ENCODE data around the gene CDH23. TPM values are rescaled to one million over a fixed set of nuclear protein-coding genes. Genes with fewer than 3 reads are reported as not detected.

CDH23 gene
- polyA plus RNA-seq, 1 donor (not counting 4 experiments of a cell fraction or from before 2014, with no cell fraction given) = 0.01 TPM

GRCh38 chr10:71658467-71658745, 261.7 kb downstream of the CDH23 start:
- dilution Hi-C loops (cut with MboI; ENCODE audit: extremely low pct_ligation_motif_present, low sequenced_read_pairs) = no loop called here

GRCh38 chr10:71659111-71659634, 262.5 kb downstream of the CDH23 start:
- Histone ChIP-seq H3K9me1 (ENCODE audit: control insufficient read depth, extremely low read depth, insufficient read depth, low read length) (no peaks in the 10 kb centered on the region), H3K9me3 (ENCODE audit: control insufficient read depth, low read depth, low read length) (no peaks in the 10 kb centered on the region), H2AFZ (ENCODE audit: control insufficient read depth, low read length) (no peak overlapping the region), H3K4me3 (ENCODE audit: control insufficient read depth in 2 of 3, extremely low read depth in 1 of 3, insufficient read depth in 2 of 3, low read depth in 1 of 3, low read length in 3 of 3) (no peak overlapping the region), H3K36me3 (ENCODE audit: control insufficient read depth in 2 of 2, extremely low read depth in 1 of 2, insufficient read depth in 2 of 2, low read length in 2 of 2) (no peaks in the 10 kb centered on the region), H3K27me3 (ENCODE audit: control insufficient read depth, extremely low read depth, insufficient read depth, low read length) (no peaks in the 10 kb centered on the region), H3K4me1 (ENCODE audit: control insufficient read depth, extremely low read depth, insufficient read depth, low read length) (no peaks in the 10 kb centered on the region), H3K4me2 (ENCODE audit: control insufficient read depth, extremely low read depth, insufficient read depth, low read depth, low read length) (no peak overlapping the region), H3K27ac (ENCODE audit: control insufficient read depth, insufficient read depth, low read length) (no peak overlapping the region), H3K79me2 (ENCODE audit: control insufficient read depth, insufficient read depth, low read length) (no peaks in the 10 kb centered on the region), H4K20me1 (ENCODE audit: control insufficient read depth, extremely low read depth, insufficient read depth, low read length) (no peaks in the 10 kb centered on the region), H3K9ac (ENCODE audit: control insufficient read depth, extremely low read depth, insufficient read depth, low read length) (no peak overlapping the region)
- no peak for FAIRE-seq
- dilution Hi-C loops (cut with MboI; ENCODE audit: extremely low pct_ligation_motif_present, low sequenced_read_pairs) = no loop called here
- no peak for TF ChIP-seq EZH2 (IDR thresholded peaks at IDR 0.05; ENCODE audit: low read length)
- no peak for TF ChIP-seq CTCF (optimal IDR thresholded peaks at IDR 0.05 in 1 of 3, IDR thresholded peaks at IDR 0.05 in 1 of 3, conservative IDR thresholded peaks at IDR 0.05 in 1 of 3; ENCODE audit: extremely low read depth in 1 of 3, insufficient read depth in 2 of 3, low read length in 3 of 3)
- DNase-seq (ENCODE audit: low read depth, low spot score) = no peak

More at GRCh38 chr10:71658467-71658745, 261.7 kb downstream of the CDH23 start:
- Histone ChIP-seq H4K20me1 (ENCODE audit: control insufficient read depth, extremely low read depth, insufficient read depth, low read length) (no peaks in the 10 kb centered on the region), H3K9ac (ENCODE audit: control insufficient read depth, extremely low read depth, insufficient read depth, low read length) (no peak overlapping the region), H3K36me3 (ENCODE audit: control insufficient read depth in 2 of 2, extremely low read depth in 1 of 2, insufficient read depth in 2 of 2, low read length in 2 of 2) (no peaks in the 10 kb centered on the region), H2AFZ (ENCODE audit: control insufficient read depth, low read length) (no peak overlapping the region), H3K4me1 (ENCODE audit: control insufficient read depth, extremely low read depth, insufficient read depth, low read length) (no peaks in the 10 kb centered on the region), H3K4me3 (ENCODE audit: control insufficient read depth in 2 of 3, extremely low read depth in 1 of 3, insufficient read depth in 2 of 3, low read depth in 1 of 3, low read length in 3 of 3) (no peak overlapping the region), H3K27ac (ENCODE audit: control insufficient read depth, insufficient read depth, low read length) (no peak overlapping the region), H3K4me2 (ENCODE audit: control insufficient read depth, extremely low read depth, insufficient read depth, low read depth, low read length) (no peak overlapping the region), H3K79me2 (ENCODE audit: control insufficient read depth, insufficient read depth, low read length) (no peaks in the 10 kb centered on the region), H3K9me1 (ENCODE audit: control insufficient read depth, extremely low read depth, insufficient read depth, low read length) (no peaks in the 10 kb centered on the region), H3K27me3 (ENCODE audit: control insufficient read depth, extremely low read depth, insufficient read depth, low read length) (no peaks in the 10 kb centered on the region), H3K9me3 (ENCODE audit: control insufficient read depth, low read depth, low read length) (no peaks in the 10 kb centered on the region)
- no peak for TF ChIP-seq EZH2 (IDR thresholded peaks at IDR 0.05; ENCODE audit: low read length)
- no peak for TF ChIP-seq CTCF (optimal IDR thresholded peaks at IDR 0.05 in 1 of 3, IDR thresholded peaks at IDR 0.05 in 1 of 3, conservative IDR thresholded peaks at IDR 0.05 in 1 of 3; ENCODE audit: extremely low read depth in 1 of 3, insufficient read depth in 2 of 3, low read length in 3 of 3)
- FAIRE-seq = no peak
- no peak for DNase-seq (ENCODE audit: low read depth, low spot score)
